HEK293 (cell line): ENCODE data around the gene SORL1.

Experiments
- CTCF ChIA-PET: fragments of 350-600 bp; formaldehyde crosslinking; extraction: SDS; loops from one replicate; lab custom pipeline; 2021; ENCODE audit warnings: antibody characterized with exemption; lab: Yijun Ruan, JAX
- POLR2A ChIA-PET: fragments of 300-600 bp; formaldehyde crosslinking; extraction: SDS; loops from one replicate; lab custom pipeline; 2020; ENCODE audit warnings: antibody characterized with exemption, inconsistent platforms; lab: Yijun Ruan, JAX
- H3K27ac ChIP-seq: fragments of 200-500 bp; sonication (Bioruptor generic); 2 replicates; pipeline ENCODE4 v1.5.1; 2014; ENCODE audit warnings: low read depth, low read length, control low read depth, inconsistent platforms; ENCODE audit errors: extremely low read depth
- H3K36me3 ChIP-seq, 2 experiments: fragments of 200-500 bp in 1 of 2; sonication (Bioruptor generic) in 1 of 2; 1 replicate in 1 of 2; 2 replicates in 1 of 2; pipeline ENCODE4 v1.5.1; 2014 to 2017; ENCODE audit warnings: inconsistent platforms in 2 of 2, low read length in 2 of 2; ENCODE audit not compliant: control insufficient read depth in 2 of 2, insufficient read depth in 1 of 2
- H3K4me1 ChIP-seq: fragments of 200-500 bp; sonication (Bioruptor generic); 2 replicates; pipeline ENCODE4 v1.5.1; 2014; ENCODE audit warnings: mild to moderate bottlenecking, low read length, inconsistent platforms; ENCODE audit not compliant: control insufficient read depth, insufficient read depth
- H3K4me3 ChIP-seq: 2 replicates; pipeline ENCODE4 v1.5.1; 2011; ENCODE audit warnings: low read depth, mild to moderate bottlenecking, control low read depth, low read length, moderate library complexity
- H3K9me3 ChIP-seq: fragments of 200-500 bp; sonication (Bioruptor generic); 2 replicates; pipeline ENCODE4 v1.5.1; 2014; ENCODE audit warnings: low read depth, low read length, inconsistent platforms; ENCODE audit not compliant: control insufficient read depth, insufficient read depth
- BCL11B ChIP-seq: fragments of 450-650 bp; formaldehyde crosslinking; IDR thresholded peaks from 2 replicates; pipeline ENCODE4 v1.5.1; 2016; ENCODE audit warnings: low read depth, missing biosample characterization, missing genetic modification characterization
- MEIS1 ChIP-seq: sonication (generic); formaldehyde crosslinking; IDR thresholded peaks from 2 replicates; pipeline ENCODE4 v1.8.1; 2022; ENCODE audit warnings: missing genetic modification reagents, mild to moderate bottlenecking, borderline replicate concordance
- MYNN ChIP-seq: fragments of 450-650 bp; formaldehyde crosslinking; IDR thresholded peaks from 2 replicates; pipeline ENCODE4 v1.5.1; 2016; ENCODE audit warnings: missing biosample characterization, missing genetic modification characterization, borderline replicate concordance
- SETDB1 ChIP-seq: IDR thresholded peaks from one replicate; pipeline ENCODE4 v1.6.1; 2017; ENCODE audit warnings: mild to moderate bottlenecking, low read length, moderate library complexity, mixed read lengths; ENCODE audit not compliant: insufficient read length
- TRIM28 ChIP-seq: IDR thresholded peaks from 2 replicates; pipeline ENCODE4 v1.6.1; 2011; ENCODE audit warnings: low read length, control low read depth, borderline replicate concordance
- ZBTB48 ChIP-seq: fragments of 450-650 bp; formaldehyde crosslinking; IDR thresholded peaks from 2 replicates; pipeline ENCODE4 v1.5.1; 2016; ENCODE audit warnings: missing biosample characterization, missing genetic modification characterization
- ZFP69B ChIP-seq: fragments of 450-650 bp; formaldehyde crosslinking; IDR thresholded peaks from 2 replicates; pipeline ENCODE4 v1.5.1; 2016; ENCODE audit warnings: missing biosample characterization, missing genetic modification characterization
- ZIC2 ChIP-seq: fragments of 450-650 bp; formaldehyde crosslinking; IDR thresholded peaks from 2 replicates; pipeline ENCODE4 v1.5.1; 2016; ENCODE audit warnings: missing biosample characterization, missing genetic modification characterization
- ZNF10 ChIP-seq: fragments of 450-650 bp; formaldehyde crosslinking; IDR thresholded peaks from 2 replicates; pipeline ENCODE4 v1.5.1; 2017; ENCODE audit warnings: missing biosample characterization, missing genetic modification characterization
- ZNF112 ChIP-seq: fragments of 450-650 bp; formaldehyde crosslinking; IDR thresholded peaks from 2 replicates; pipeline ENCODE4 v1.5.0; 2017; ENCODE audit warnings: missing biosample characterization, missing genetic modification characterization
- ZNF138 ChIP-seq: fragments of 450-650 bp; formaldehyde crosslinking; IDR thresholded peaks from 2 replicates; pipeline ENCODE4 v1.5.1; 2016; ENCODE audit warnings: missing biosample characterization, missing genetic modification characterization, borderline replicate concordance
- ZNF140 ChIP-seq: fragments of 450-650 bp; formaldehyde crosslinking; IDR thresholded peaks from 2 replicates; pipeline ENCODE4 v1.5.1; 2016; ENCODE audit warnings: missing biosample characterization, missing genetic modification characterization
- ZNF16 ChIP-seq: fragments of 450-650 bp; formaldehyde crosslinking; IDR thresholded peaks from 2 replicates; pipeline ENCODE4 v1.5.1; 2016; ENCODE audit warnings: low read depth, missing biosample characterization, missing genetic modification characterization
- ZNF184 ChIP-seq: fragments of 450-650 bp; IDR thresholded peaks from 2 replicates; pipeline ENCODE4 v1.5.1; 2018; ENCODE audit warnings: missing biosample characterization, mild to moderate bottlenecking, missing genetic modification characterization
- ZNF248 ChIP-seq: fragments of 450-650 bp; formaldehyde crosslinking; IDR thresholded peaks from 2 replicates; pipeline ENCODE4 v1.5.1; 2017; ENCODE audit warnings: missing biosample characterization, missing genetic modification characterization
- ZNF26 ChIP-seq: fragments of 450-650 bp; formaldehyde crosslinking; IDR thresholded peaks from 2 replicates; pipeline ENCODE4 v1.5.1; 2016; ENCODE audit warnings: missing biosample characterization, missing genetic modification characterization
- ZNF274 ChIP-seq, 2 experiments: fragments of 200-500 bp in 1 of 2; fragments of 450-650 bp in 1 of 2; sonication (Bioruptor generic) in 1 of 2; formaldehyde crosslinking in 1 of 2; IDR thresholded peaks; 2 replicates each; pipeline versions ENCODE4 v1.5.1 to v1.6.1; 2014 to 2016; ENCODE audit warnings: borderline replicate concordance in 1 of 2, inconsistent platforms in 1 of 2, low read length in 1 of 2, missing biosample characterization in 1 of 2, missing genetic modification characterization in 1 of 2
- ZNF366 ChIP-seq: fragments of 450-650 bp; formaldehyde crosslinking; conservative IDR thresholded peaks from 2 replicates; pipeline ENCODE4 v1.5.1; 2016; ENCODE audit warnings: missing biosample characterization, missing genetic modification characterization
- ZNF473 ChIP-seq: fragments of 450-650 bp; formaldehyde crosslinking; IDR thresholded peaks from 2 replicates; pipeline ENCODE4 v1.5.1; 2017; ENCODE audit warnings: missing biosample characterization, missing genetic modification characterization
- ZNF555 ChIP-seq: fragments of 450-650 bp; formaldehyde crosslinking; conservative IDR thresholded peaks from 2 replicates; pipeline ENCODE4 v1.5.1; 2017; ENCODE audit warnings: missing biosample characterization, mild to moderate bottlenecking, missing genetic modification characterization, inconsistent platforms
- ZNF571 ChIP-seq: fragments of 450-650 bp; formaldehyde crosslinking; IDR thresholded peaks from 2 replicates; pipeline ENCODE4 v1.5.0; 2017; ENCODE audit warnings: missing biosample characterization, missing genetic modification characterization
- ZNF660 ChIP-seq: fragments of 450-650 bp; IDR thresholded peaks from 2 replicates; pipeline ENCODE4 v1.5.1; 2018; ENCODE audit warnings: missing biosample characterization, mild to moderate bottlenecking, missing genetic modification characterization
- ZNF76 ChIP-seq: fragments of 450-650 bp; formaldehyde crosslinking; IDR thresholded peaks from 2 replicates; pipeline ENCODE4; 2016; ENCODE audit warnings: low read depth, missing biosample characterization, missing genetic modification characterization, borderline replicate concordance
- TF ChIP-seq, protein P1 (sequence below): fragments of 450-650 bp; formaldehyde crosslinking; optimal IDR thresholded peaks from 2 replicates; pipeline ENCODE3; 2016; ENCODE audit warnings: missing biosample characterization, mild to moderate bottlenecking, missing genetic modification characterization
- TF ChIP-seq, protein P2 (sequence below): fragments of 450-650 bp; formaldehyde crosslinking; IDR thresholded peaks from 2 replicates; pipeline ENCODE4 v1.5.1; 2016; ENCODE audit warnings: missing biosample characterization, missing genetic modification characterization, low read depth

Gene SORL1

DNA sequence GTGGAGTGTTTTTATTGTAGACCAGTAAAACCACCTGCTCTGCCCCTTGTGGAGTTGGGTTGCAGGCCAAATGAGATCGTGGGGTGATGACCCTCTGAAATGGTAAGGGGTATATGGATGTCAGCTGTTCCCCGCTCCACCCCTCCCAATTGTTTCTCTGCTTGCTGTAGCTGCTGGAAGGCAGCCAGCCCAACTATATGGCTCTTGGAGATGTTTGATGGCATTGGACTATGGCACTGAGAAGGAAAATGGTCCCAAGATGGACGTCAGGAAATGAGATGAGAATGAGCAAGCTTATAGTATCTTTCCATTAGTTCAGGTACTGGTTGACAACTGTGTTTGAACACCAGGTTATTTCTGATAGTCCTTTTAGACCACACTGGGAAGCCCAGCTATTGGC lies 95.5 kb downstream of the SORL1 start:
- POLR2A ChIA-PET: no interaction called here
- peaks cover 0 to 8% of the 10 kb centered on the region in 2 experiments; a peak in 1 of 3 replicates for H3K36me3 ChIP-seq

DNA sequence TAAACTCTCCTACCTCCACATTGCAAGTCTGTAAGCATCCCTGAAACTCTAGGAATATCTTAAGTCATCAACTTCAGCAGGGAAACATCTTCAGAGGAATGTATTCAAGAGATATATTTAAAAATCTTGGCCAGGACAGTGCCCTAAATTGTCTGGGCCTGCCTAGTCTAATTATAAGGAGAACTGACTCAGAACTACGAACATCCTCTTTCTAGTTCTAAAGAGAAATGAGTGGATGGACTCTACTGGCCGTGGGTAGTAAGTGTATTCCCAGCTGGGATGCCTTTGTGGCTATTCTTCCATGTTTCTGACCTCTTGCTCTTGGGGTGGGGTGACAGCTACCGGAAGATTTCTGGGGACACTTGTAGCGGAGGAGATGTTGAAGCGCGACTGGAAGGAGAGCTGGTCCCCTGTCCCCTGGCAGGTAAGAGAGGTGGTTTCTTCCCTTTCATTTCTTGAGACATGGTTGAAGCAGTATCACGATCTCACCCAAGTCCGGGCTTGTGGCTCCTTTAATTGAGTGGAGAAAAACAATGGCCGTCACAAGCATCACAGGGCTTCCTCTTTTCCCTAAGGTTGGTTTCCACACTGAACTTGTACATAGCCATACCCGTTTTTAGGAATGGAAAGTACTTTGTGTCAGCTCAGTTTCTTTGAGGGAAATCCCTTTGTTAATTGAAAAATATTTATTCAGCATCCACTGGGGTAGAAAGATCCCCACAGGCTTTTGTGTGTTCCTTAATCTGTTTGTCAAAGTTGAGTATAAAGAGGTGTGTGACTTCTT lies 98.3 kb downstream of the SORL1 start:
- H3K36me3 ChIP-seq: peaks cover 0 to 3% of the 10 kb centered on the region in 2 experiments; a peak in 1 of 3 replicates
- H3K4me1 ChIP-seq: no peaks in the 10 kb centered on the region
- H3K9me3 ChIP-seq: no peaks in the 10 kb centered on the region
- ChIA-PET CTCF (interaction anchor here (0.6 to 0.7 kb wide), 3 partner anchors 14 to 789 kb away, joined by 3 read pairs; no protein-coding TSS in a partner anchor), POLR2A (no interaction called here)
- no peak overlapping the region for H3K4me3 ChIP-seq
- no peak for TF ChIP-seq ZIC2 (tag by site-specific recombination)
- no peak for TF ChIP-seq ZNF555 (tag by site-specific recombination)
- no peak for TF ChIP-seq ZNF248 (tag by site-specific recombination)
- no peak for TF ChIP-seq SETDB1
- no peak for TF ChIP-seq MYNN (tag by site-specific recombination)
- no peak for TF ChIP-seq ZNF16 (tag by site-specific recombination)
- TF ChIP-seq, protein P1, sequence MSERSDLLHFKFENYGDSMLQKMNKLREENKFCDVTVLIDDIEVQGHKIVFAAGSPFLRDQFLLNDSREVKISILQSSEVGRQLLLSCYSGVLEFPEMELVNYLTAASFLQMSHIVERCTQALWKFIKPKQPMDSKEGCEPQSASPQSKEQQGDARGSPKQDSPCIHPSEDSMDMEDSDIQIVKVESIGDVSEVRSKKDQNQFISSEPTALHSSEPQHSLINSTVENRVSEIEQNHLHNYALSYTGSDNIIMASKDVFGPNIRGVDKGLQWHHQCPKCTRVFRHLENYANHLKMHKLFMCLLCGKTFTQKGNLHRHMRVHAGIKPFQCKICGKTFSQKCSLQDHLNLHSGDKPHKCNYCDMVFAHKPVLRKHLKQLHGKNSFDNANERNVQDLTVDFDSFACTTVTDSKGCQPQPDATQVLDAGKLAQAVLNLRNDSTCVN: no peak
- no peak overlapping the region for H3K27ac ChIP-seq

More for the DNA sequence above, 95.5 kb downstream of the SORL1 start:
- no peaks in the 10 kb centered on the region for H3K9me3 ChIP-seq
- H3K27ac ChIP-seq: no peak overlapping the region
- TF ChIP-seq ZNF571 (no peak), ZNF112 (tag by site-specific recombination) (no peak), ZNF473 (tag by site-specific recombination) (no peak), ZNF10 (tag by site-specific recombination) (no peak)
- TF ChIP-seq, protein P2, sequence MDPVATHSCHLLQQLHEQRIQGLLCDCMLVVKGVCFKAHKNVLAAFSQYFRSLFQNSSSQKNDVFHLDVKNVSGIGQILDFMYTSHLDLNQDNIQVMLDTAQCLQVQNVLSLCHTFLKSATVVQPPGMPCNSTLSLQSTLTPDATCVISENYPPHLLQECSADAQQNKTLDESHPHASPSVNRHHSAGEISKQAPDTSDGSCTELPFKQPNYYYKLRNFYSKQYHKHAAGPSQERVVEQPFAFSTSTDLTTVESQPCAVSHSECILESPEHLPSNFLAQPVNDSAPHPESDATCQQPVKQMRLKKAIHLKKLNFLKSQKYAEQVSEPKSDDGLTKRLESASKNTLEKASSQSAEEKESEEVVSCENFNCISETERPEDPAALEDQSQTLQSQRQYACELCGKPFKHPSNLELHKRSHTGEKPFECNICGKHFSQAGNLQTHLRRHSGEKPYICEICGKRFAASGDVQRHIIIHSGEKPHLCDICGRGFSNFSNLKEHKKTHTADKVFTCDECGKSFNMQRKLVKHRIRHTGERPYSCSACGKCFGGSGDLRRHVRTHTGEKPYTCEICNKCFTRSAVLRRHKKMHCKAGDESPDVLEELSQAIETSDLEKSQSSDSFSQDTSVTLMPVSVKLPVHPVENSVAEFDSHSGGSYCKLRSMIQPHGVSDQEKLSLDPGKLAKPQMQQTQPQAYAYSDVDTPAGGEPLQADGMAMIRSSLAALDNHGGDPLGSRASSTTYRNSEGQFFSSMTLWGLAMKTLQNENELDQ (tag by site-specific recombination): no peak
- TF ChIP-seq, all 188 proteins: peak for 0
- CTCF ChIA-PET: no interaction called here
- Histone ChIP-seq H3K4me3 (no peak overlapping the region), H3K4me1 (no peaks in the 10 kb centered on the region)

GRCh38 chr11:121551463-121551862 lies 99.3 kb downstream of the SORL1 start:
- POLR2A ChIA-PET: no interaction called here
- Histone ChIP-seq H3K4me1 (no peaks in the 10 kb centered on the region), H3K27ac (no peak overlapping the region), H3K36me3 (peaks cover 0 to 3% of the 10 kb centered on the region in 2 experiments; a peak in 1 of 3 replicates), H3K4me3 (no peak overlapping the region), H3K9me3 (no peaks in the 10 kb centered on the region)
- CTCF ChIA-PET: interaction anchor here (0.6 kb wide), 2 partner anchors 13 to 141 kb away, joined by 3 to 6 read pairs; no protein-coding TSS in a partner anchor
- TF ChIP-seq MEIS1 (no peak), ZFP69B (tag by site-specific recombination) (no peak), TRIM28 (no peak), ZBTB48 (no peak), ZNF366 (tag by site-specific recombination) (no peak), ZNF138 (tag by site-specific recombination) (no peak), ZNF274 (IDR thresholded peaks at IDR 0.05; ENCODE audit: low read length) (no peak), ZNF274 (tag by site-specific recombination; IDR thresholded peaks at IDR 0.05; ENCODE audit: borderline replicate concordance) (no peak), BCL11B (tag by site-specific recombination) (no peak), ZNF571 (no peak), ZNF76 (tag by site-specific recombination) (no peak), ZNF26 (tag by site-specific recombination) (no peak), ZNF140 (no peak), ZNF660 (tag by site-specific recombination) (no peak), ZNF184 (tag by site-specific recombination) (no peak)
